HG03103 (cell line): ENCODE results near the gene FGF7.
"Not testable (repeated sequence)": the region's sequence is repeated elsewhere in the genome, so short reads cannot be mapped to it uniquely, and the experiment has no call there.

ENCODE experiments used
- ATAC-seq: cut with Tn5 transposase; IDR thresholded peaks from one replicate; pipeline ENCODE4 v1.9.1; 2021; ENCODE audit warnings: low read depth; ENCODE audit not compliant: unreplicated experiment

The FGF7 gene

GRCh38 chr15:49492151-49492550, 69.1 kb downstream of the FGF7 start:
- ATAC-seq = no peak

GRCh38 chr15:49492830-49493229, 69.8 kb downstream of the FGF7 start:
- ATAC-seq = no peak

GRCh38 chr15:49494842-49495241, 71.8 kb downstream of the FGF7 start:
- ATAC-seq = no peak

GRCh38 chr15:49495993-49496753, 73.1 kb downstream of the FGF7 start:
- no peak for ATAC-seq

GRCh38 chr15:49501586-49501985, 78.5 kb downstream of the FGF7 start:
- ATAC-seq = no peak

- no peak for ATAC-seq
Observed at GRCh38 chr15:49506341-49506740, 83.3 kb downstream of the FGF7 start.

GRCh38 chr15:49507261-49507660, 84.2 kb downstream of the FGF7 start:
- no peak for ATAC-seq

GRCh38 chr15:49512739-49513138, 89.7 kb downstream of the FGF7 start:
- ATAC-seq = not testable (repeated sequence)

GRCh38 chr15:49521802-49522201, 98.8 kb downstream of the FGF7 start:
- no peak for ATAC-seq

GRCh38 chr15:49528289-49528688, 105.2 kb downstream of the FGF7 start:
- no peak for ATAC-seq

GRCh38 chr15:49530092-49530491, 107.0 kb downstream of the FGF7 start:
- no peak for ATAC-seq
